ENCODE data around the gene ERGIC3. TPM values are rescaled to one million over a fixed set of nuclear protein-coding genes. Genes with fewer than 3 reads are reported as not detected.

The ERGIC3 gene
- total and polyA plus RNA-seq, 2 of the 13 experiments (the other 11 are each of a cell fraction or from before 2014, with no cell fraction given): 407 to 670 TPM

DNA sequence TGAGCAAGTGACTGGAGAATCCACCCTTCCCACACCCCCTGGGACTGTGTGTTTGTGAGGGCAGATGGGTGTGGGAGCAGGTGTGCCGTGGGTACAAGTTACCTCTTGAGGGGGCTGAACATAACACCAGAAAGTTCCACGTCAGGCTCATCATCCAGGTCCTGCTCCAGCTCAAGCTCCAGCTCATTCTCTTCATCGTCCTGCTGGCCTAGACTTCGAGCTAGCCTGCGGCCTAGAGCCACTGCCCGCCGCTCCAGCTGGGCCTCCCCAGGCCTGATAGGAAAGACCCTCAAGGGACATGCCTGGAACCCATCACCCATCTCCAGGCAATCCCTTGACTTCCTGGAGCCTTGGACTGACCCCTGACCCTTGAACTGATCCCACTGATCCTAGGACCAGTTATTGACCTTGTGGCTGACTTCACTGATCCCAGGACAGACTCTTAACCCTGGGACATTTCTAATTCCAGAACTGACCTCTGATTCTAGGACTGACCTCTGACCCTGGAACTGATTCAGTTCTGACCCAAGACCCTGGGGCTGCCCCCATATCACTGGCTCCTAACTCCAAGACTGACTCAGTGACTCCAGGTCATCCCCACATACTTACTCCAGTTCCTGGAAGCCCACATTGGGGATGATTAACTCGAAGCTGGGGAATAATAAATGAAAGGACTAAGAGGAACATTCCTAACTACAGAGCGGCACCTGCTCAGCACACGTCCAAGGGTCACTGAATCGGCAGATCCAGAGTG, 62.0 kb downstream of the ERGIC3 start (continued):
- TF ChIP-seq ZNF83 (CRISPR knock-in tag; IDR thresholded peaks at IDR 0.05; ENCODE audit: borderline replicate concordance) (0 out of 2 replicates have a peak, but pooled peaks have one; percentile 23), SP5 (CRISPR knock-in tag; IDR thresholded peaks at IDR 0.05; ENCODE audit: borderline replicate concordance, low read depth) (no peak), SRSF4 (IDR thresholded peaks at IDR 0.05; ENCODE audit: low read depth, low read length, poor library complexity, severe bottlenecking) (no peak), ZFP41 (CRISPR knock-in tag; IDR thresholded peaks at IDR 0.05; ENCODE audit: borderline replicate concordance) (no peak), ZNF224 (CRISPR knock-in tag; IDR thresholded peaks at IDR 0.05) (no peak), ATM (IDR thresholded peaks at IDR 0.05; ENCODE audit: borderline replicate concordance) (no peak), ZNF282 (IDR thresholded peaks at IDR 0.05; ENCODE audit: partially characterized antibody) (no peak), NPAS2 (CRISPR knock-in tag; IDR thresholded peaks at IDR 0.05; ENCODE audit: borderline replicate concordance) (no peak), ZNF484 (CRISPR knock-in tag; IDR thresholded peaks at IDR 0.05; ENCODE audit: borderline replicate concordance, low read depth) (no peak), NKX3-1 (CRISPR knock-in tag; IDR thresholded peaks at IDR 0.05) (no peak), ATF7 (IDR thresholded peaks at IDR 0.05) (no peak), ATF7 (CRISPR knock-in tag; IDR thresholded peaks at IDR 0.05) (no peak), ZNF572 (CRISPR knock-in tag; IDR thresholded peaks at IDR 0.05) (peak; percentile 38; the same call in 1 of the 2 replicates), GATAD2A (CRISPR knock-in tag; IDR thresholded peaks at IDR 0.05) (no peak), ZSCAN30 (CRISPR knock-in tag; IDR thresholded peaks at IDR 0.05) (no peak)
- TF ChIP-seq, protein P1, sequence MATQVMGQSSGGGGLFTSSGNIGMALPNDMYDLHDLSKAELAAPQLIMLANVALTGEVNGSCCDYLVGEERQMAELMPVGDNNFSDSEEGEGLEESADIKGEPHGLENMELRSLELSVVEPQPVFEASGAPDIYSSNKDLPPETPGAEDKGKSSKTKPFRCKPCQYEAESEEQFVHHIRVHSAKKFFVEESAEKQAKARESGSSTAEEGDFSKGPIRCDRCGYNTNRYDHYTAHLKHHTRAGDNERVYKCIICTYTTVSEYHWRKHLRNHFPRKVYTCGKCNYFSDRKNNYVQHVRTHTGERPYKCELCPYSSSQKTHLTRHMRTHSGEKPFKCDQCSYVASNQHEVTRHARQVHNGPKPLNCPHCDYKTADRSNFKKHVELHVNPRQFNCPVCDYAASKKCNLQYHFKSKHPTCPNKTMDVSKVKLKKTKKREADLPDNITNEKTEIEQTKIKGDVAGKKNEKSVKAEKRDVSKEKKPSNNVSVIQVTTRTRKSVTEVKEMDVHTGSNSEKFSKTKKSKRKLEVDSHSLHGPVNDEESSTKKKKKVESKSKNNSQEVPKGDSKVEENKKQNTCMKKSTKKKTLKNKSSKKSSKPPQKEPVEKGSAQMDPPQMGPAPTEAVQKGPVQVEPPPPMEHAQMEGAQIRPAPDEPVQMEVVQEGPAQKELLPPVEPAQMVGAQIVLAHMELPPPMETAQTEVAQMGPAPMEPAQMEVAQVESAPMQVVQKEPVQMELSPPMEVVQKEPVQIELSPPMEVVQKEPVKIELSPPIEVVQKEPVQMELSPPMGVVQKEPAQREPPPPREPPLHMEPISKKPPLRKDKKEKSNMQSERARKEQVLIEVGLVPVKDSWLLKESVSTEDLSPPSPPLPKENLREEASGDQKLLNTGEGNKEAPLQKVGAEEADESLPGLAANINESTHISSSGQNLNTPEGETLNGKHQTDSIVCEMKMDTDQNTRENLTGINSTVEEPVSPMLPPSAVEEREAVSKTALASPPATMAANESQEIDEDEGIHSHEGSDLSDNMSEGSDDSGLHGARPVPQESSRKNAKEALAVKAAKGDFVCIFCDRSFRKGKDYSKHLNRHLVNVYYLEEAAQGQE (IDR thresholded peaks at IDR 0.05; ENCODE audit: borderline replicate concordance in 1 of 2, low read depth in 1 of 2, low read length in 2 of 2): no peak
- TF ChIP-seq, protein P2, sequence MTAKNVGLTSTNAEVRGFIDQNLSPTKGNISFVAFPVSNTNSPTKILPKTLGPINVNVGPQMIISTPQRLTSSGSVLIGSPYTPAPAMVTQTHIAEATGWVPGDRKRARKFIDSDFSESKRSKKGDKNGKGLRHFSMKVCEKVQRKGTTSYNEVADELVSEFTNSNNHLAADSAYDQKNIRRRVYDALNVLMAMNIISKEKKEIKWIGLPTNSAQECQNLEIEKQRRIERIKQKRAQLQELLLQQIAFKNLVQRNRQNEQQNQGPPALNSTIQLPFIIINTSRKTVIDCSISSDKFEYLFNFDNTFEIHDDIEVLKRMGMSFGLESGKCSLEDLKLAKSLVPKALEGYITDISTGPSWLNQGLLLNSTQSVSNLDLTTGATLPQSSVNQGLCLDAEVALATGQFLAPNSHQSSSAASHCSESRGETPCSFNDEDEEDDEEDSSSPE (CRISPR knock-in tag; IDR thresholded peaks at IDR 0.05): no peak
- TF ChIP-seq, protein P3, sequence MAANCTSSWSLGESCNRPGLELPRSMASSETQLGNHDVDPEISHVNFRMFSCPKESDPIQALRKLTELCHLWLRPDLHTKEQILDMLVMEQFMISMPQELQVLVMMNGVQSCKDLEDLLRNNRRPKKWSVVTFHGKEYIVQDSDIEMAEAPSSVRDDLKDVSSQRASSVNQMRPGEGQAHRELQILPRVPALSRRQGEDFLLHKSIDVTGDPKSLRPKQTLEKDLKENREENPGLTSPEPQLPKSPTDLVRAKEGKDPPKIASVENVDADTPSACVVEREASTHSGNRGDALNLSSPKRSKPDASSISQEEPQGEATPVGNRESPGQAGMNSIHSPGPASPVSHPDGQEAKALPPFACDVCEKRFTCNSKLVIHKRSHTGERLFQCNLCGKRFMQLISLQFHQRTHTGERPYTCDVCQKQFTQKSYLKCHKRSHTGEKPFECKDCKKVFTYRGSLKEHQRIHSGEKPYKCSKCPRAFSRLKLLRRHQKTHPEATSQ (CRISPR knock-in tag; IDR thresholded peaks at IDR 0.05; ENCODE audit: borderline replicate concordance): no peak
- TF ChIP-seq, protein P4, sequence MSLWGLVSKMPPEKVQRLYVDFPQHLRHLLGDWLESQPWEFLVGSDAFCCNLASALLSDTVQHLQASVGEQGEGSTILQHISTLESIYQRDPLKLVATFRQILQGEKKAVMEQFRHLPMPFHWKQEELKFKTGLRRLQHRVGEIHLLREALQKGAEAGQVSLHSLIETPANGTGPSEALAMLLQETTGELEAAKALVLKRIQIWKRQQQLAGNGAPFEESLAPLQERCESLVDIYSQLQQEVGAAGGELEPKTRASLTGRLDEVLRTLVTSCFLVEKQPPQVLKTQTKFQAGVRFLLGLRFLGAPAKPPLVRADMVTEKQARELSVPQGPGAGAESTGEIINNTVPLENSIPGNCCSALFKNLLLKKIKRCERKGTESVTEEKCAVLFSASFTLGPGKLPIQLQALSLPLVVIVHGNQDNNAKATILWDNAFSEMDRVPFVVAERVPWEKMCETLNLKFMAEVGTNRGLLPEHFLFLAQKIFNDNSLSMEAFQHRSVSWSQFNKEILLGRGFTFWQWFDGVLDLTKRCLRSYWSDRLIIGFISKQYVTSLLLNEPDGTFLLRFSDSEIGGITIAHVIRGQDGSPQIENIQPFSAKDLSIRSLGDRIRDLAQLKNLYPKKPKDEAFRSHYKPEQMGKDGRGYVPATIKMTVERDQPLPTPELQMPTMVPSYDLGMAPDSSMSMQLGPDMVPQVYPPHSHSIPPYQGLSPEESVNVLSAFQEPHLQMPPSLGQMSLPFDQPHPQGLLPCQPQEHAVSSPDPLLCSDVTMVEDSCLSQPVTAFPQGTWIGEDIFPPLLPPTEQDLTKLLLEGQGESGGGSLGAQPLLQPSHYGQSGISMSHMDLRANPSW (CRISPR knock-in tag; IDR thresholded peaks at IDR 0.05; ENCODE audit: borderline replicate concordance): no peak
- TF ChIP-seq, protein P5, sequence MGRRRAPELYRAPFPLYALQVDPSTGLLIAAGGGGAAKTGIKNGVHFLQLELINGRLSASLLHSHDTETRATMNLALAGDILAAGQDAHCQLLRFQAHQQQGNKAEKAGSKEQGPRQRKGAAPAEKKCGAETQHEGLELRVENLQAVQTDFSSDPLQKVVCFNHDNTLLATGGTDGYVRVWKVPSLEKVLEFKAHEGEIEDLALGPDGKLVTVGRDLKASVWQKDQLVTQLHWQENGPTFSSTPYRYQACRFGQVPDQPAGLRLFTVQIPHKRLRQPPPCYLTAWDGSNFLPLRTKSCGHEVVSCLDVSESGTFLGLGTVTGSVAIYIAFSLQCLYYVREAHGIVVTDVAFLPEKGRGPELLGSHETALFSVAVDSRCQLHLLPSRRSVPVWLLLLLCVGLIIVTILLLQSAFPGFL (CRISPR knock-in tag; IDR thresholded peaks at IDR 0.05): no peak
